H7 (cell line): Measurements from ENCODE around the gene FGF19. TPM values are rescaled to one million over a fixed set of nuclear protein-coding genes. Genes with fewer than 3 reads are reported as not detected.

ENCODE experiments used
- DNase-seq: peaks from one replicate; pipeline ENCODE4 v3.0.0; 2012
- H3K27me3 ChIP-seq: 2 replicates; pipeline ENCODE4 v1.6.0; 2011; ENCODE audit warnings: mild to moderate bottlenecking, low read length; ENCODE audit not compliant: control insufficient read depth, insufficient read depth
- H3K36me3 ChIP-seq: replicated peaks from 2 replicates; pipeline ENCODE4 v1.5.1; 2011; ENCODE audit warnings: low read length; ENCODE audit not compliant: control insufficient read depth, insufficient read depth
- H3K4me3 ChIP-seq: 2 replicates; pipeline ENCODE4 v1.5.1; 2011; ENCODE audit warnings: low read depth, mild to moderate bottlenecking, control low read depth, low read length, moderate library complexity; ENCODE audit not compliant: insufficient read depth
- total RNA-seq: library from RNA; depleted of rRNA; stranded (reverse); fragments of >200 nt; shearing (Covaris generic); gene quantifications from 2 replicates; pipeline ENCODE4 v1.2.3, GENCODE V29; 2014; rRNA removed

FGF19 gene
- 36.7 and 42.8 TPM in 2 replicates for total RNA-seq

DNA sequence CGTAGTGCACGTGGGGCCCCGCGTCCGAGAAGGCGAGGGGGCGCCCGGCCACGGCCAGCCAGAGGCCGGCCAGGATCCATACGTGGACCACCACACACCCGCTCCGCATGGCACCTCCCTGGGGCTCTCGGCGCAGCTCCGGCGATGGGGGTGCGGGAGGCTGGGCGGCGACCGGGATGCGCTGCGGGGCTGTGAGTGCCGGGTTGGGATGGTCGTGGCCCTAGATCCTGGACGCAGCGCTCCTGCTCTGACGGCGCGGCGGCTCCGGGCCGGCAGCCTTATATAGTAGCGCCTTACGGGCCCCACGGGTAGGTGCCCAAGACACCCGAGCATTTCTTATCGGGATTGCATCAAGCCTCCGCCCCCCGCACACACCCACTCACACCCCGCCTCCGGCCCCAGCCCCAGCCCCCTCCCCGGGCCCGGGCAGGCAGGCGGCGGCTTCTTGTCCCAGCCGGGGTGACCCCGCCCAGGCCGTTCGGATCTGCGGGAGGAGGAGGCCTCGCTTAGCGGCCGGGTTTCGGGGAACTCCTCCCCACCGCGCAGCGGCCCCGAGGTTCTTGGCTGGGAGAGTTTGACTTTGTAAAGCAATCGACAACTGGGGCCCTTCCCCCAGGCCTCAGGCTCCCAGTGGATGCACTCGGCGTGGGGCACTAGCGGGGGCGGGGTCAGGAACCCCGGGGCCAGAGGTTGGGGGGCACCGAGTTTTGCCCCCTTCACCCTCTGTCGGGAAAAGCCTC is at the start of gene FGF19:
FGF19 (minus strand) TSS at position 255 of the 740 bp plus-strand sequence; CDS start at position 109, 146 bp downstream.
- DNase-seq = peak; percentile 94
- Histone ChIP-seq H3K36me3 (peaks cover 2% of the 10 kb centered on the region), H3K27me3 (peaks cover 20% of the 10 kb centered on the region), H3K4me3 (peak within 1 kb of the TSS; percentile 81)

GRCh38 chr11:69752890-69753289 is 49.1 kb upstream of the FGF19 start:
- no peak overlapping the region for H3K4me3 ChIP-seq
- H3K27me3 ChIP-seq = no peaks in the 10 kb centered on the region
- H3K36me3 ChIP-seq = no peaks in the 10 kb centered on the region
- DNase-seq = no peak

GRCh38 chr11:69750875-69751597 is 47.2 kb upstream of the FGF19 start:
- H3K36me3 ChIP-seq = no peaks in the 10 kb centered on the region
- H3K27me3 ChIP-seq = no peaks in the 10 kb centered on the region
- H3K4me3 ChIP-seq = no peak overlapping the region
- DNase-seq = no peak

DNA sequence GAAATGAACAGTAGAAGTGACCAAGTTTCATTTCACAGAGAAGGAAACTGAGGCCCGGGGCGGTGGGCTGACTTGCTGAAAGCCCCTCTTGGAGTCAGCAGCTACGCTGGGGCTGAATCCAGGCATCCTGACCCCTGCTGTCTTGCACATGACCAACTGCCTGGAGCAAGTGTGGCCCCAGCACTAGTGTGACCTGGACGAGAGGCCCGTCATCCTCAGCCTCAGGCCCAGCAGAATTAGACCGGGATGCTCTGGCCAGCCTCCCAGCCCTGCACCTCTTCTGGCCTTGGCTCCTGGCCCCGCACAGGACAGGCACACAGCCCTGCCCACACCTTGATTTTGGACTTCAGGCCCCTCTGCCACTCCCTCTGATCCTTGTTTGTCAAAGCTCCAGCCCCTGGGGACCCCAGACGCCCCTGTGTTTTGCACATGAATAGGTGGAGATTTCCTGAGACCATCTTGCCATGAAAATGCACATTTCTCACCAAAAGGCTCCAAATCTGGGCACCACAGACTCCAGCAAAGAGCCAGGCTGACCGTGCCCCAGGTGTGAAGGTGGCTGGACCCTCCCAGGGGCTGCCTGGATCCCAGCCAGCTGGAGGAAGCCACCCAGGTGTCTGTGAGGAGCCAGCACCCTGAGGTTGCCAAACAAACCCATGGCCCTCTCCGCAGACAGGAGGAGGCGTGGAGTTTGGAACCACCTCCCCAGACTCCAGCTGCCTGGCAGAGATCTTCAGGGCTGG is 46.5 kb upstream of the FGF19 start:
- H3K4me3 ChIP-seq = no peak overlapping the region
- no peaks in the 10 kb centered on the region for H3K36me3 ChIP-seq
- H3K27me3 ChIP-seq = no peaks in the 10 kb centered on the region
- peak; percentile 51 for DNase-seq

GRCh38 chr11:69748637-69749036 is 44.8 kb upstream of the FGF19 start:
- H3K4me3 ChIP-seq = no peak overlapping the region
- H3K36me3 ChIP-seq = no peaks in the 10 kb centered on the region
- no peaks in the 10 kb centered on the region for H3K27me3 ChIP-seq
- DNase-seq = no peak

DNA sequence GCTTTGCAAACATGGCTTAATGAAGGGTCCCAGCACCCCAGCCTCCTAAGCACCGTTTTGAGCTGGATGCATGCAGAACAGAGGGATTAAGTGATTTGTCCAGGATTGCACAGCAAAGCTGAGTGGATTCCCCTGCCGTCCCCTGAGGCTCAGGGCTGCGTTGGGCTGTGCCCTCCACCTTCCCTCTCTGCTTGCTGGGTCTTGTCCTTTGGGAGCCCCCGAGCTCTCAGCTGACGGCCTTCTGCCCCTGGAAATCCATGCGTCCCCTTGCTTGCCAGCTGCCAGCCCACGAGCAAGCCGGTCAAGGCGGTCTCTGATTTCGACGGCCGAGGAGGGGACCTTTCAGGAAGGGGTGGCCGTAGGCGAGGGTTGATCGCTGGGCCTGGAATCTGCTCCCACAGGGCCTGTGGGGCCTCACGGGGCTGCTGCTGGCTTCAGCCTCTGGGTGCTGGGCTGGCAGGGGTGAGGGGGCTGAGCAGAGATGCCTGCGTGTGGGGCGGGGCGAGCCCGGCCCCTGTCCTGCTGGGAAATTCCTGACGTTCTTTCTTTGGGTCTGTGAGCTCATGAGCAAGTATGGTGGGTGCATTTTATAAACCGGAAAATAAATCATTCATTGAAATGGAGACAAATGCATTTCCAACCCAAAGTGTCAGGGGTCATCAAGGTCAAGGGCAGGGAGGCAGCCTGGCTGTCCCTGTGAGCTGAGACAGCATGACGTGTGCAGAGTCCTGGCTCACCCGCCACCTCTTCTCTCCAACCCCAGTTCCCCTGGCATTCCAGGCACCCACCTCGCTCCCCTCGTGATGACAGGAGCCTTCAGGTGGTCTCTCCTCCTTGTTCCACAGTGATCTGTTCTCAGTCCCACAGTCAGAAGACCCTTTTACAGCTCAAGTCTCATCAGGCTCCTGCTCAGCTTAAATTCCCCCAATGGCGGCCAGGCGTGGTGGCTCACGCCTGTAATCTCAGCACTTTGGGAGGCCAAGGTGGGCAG is 43.2 kb upstream of the FGF19 start:
- H3K27me3 ChIP-seq = no peaks in the 10 kb centered on the region
- H3K36me3 ChIP-seq = no peaks in the 10 kb centered on the region
- DNase-seq = peak; percentile 67
- no peak overlapping the region for H3K4me3 ChIP-seq

DNA sequence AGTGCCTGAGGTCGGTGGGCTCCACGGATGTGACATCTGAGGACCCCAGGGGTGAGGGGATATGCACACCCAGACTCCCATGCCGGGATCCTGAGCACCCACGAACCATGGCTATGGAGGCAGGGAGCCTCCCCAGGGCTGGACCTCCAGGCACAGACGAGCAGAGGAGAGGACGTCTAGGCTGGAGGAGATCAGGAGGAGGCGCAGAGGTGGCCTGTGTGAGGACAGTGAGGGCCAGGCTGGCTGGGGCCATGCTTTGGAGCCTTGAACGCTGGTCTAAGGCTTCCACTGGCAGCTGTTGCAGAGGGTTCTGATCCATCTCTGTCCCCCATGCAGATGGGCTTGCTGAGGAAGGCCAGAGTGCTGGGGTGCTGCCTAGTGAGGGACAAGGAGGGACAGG is 42.3 kb upstream of the FGF19 start:
- DNase-seq = peak; percentile 42
- no peak overlapping the region for H3K4me3 ChIP-seq
- no peaks in the 10 kb centered on the region for H3K36me3 ChIP-seq
- no peaks in the 10 kb centered on the region for H3K27me3 ChIP-seq

DNA sequence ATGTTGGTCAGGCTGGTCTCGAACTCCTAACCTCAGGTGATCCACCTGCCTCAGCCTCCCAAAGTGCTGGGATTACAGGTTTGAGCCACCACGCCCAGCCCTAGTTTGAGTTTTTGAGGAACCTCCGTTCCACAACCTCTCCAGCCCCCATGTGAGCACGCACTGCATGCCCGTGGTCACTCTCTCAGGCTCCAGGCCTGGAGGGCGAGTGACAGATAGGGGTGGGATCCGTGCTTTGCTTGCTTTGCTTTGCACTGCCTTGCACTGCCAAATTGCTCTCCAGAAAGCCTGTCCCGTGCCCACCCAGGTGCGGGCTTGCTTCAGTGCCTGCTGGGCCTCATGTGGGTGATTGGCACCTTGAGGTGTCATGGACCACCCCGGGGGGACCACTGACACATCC is 41.4 kb upstream of the FGF19 start:
- Histone ChIP-seq H3K27me3 (no peaks in the 10 kb centered on the region), H3K36me3 (no peaks in the 10 kb centered on the region), H3K4me3 (no peak overlapping the region)
- DNase-seq = no peak

DNA sequence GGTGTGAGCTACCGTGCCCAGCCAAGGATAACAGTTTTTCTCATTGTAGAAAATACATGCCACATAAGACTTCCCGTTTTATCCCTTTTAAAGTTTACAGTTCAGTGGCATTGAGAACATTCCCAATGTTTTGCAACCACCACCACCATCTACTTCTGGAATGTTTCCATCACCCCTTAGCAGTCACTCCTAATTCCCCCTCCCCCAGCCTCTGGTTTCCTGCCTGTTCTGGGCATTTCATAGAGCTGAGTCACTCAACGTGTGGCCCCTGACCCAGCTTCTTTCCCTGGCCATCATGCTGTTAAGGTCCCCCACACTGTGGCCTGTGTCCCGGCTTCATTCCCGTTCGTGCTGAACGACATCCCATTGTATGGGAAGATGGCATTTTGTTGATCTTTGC is 40.6 kb upstream of the FGF19 start:
- no peak overlapping the region for H3K4me3 ChIP-seq
- peak; percentile 73 for DNase-seq
- no peaks in the 10 kb centered on the region for H3K27me3 ChIP-seq
- no peaks in the 10 kb centered on the region for H3K36me3 ChIP-seq

GRCh38 chr11:69734841-69735240 is 31.0 kb upstream of the FGF19 start:
- Histone ChIP-seq H3K4me3 (no peak overlapping the region), H3K36me3 (no peaks in the 10 kb centered on the region), H3K27me3 (no peaks in the 10 kb centered on the region; the same call in 1 of the 2 replicates)
- no peak for DNase-seq

GRCh38 chr11:69734367-69734766 is 30.5 kb upstream of the FGF19 start:
- DNase-seq = no peak
- Histone ChIP-seq H3K36me3 (no peaks in the 10 kb centered on the region), H3K4me3 (no peak overlapping the region), H3K27me3 (no peaks in the 10 kb centered on the region; the same call in 1 of the 2 replicates)

GRCh38 chr11:69732910-69733309 is 29.1 kb upstream of the FGF19 start:
- Histone ChIP-seq H3K36me3 (no peaks in the 10 kb centered on the region), H3K4me3 (no peak overlapping the region), H3K27me3 (no peaks in the 10 kb centered on the region; the same call in 1 of the 2 replicates)
- DNase-seq = no peak

DNA sequence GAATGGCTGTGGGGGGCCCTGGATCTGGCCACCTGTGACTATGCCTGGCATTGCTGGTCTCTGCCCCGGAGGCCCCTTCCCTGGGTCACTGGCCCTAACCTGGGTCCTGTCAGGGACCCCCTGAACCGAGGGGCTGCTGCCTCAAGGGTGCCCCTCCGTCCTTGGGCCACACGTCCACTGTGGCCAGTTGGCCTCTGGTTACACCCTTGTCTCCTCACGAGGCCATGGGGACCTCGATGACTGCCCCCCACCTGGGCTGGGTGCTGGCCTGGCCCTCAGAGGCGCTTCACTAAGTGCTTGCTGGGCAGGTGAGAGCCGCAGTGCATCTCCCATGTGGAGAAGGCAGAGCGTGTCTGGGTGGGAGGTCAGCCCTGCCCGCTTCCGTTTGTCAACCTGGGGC is 27.3 kb upstream of the FGF19 start:
- H3K4me3 ChIP-seq = no peak overlapping the region
- H3K36me3 ChIP-seq = no peaks in the 10 kb centered on the region
- no peak for DNase-seq
- H3K27me3 ChIP-seq = no peaks in the 10 kb centered on the region; the same call in 1 of the 2 replicates

DNA sequence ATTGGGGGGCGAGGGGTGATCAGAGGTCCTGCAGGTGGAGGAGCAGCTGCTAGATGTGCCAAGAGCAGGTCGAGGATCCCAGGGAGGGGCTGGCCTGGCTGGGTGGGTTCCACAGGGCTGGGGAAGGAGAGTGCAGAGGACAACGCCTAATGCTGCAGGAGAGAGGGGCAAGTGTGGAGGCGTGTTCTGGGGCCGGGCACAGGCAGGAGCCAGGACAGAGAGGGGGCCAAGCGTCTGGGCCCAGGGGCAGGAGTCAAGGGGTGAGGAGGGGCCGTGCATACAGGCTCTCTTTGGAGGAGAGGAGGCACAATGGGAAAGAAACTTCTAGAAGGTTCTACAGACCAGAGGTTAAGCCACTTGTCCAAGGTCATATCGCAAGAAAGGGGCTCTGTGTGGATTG is 26.7 kb upstream of the FGF19 start:
- DNase-seq = peak; percentile 54
- no peaks in the 10 kb centered on the region; the same call in 1 of the 2 replicates for H3K27me3 ChIP-seq
- no peak overlapping the region for H3K4me3 ChIP-seq
- H3K36me3 ChIP-seq = no peaks in the 10 kb centered on the region
